ENCODE results near the gene NPFFR1. TPM values are rescaled to one million over a fixed set of nuclear protein-coding genes. Genes with fewer than 3 reads are reported as not detected.

The NPFFR1 gene
- total and polyA plus RNA-seq, 3 donors from 2014 or later = 2.6 to 6.6 (median 2.8) TPM

- intact Hi-C loops (cut with DNase I; ENCODE audit: low total_unique reads) = no loop called here
- no peak overlapping the region for H3K4me3 ChIP-seq
- 94 to 96% methylated on average over 5 of the region's 5 CpGs for WGBS, 2 donors
Measured at GRCh38 chr10:70315815-70316214, 32.0 kb upstream of the NPFFR1 start.

DNA sequence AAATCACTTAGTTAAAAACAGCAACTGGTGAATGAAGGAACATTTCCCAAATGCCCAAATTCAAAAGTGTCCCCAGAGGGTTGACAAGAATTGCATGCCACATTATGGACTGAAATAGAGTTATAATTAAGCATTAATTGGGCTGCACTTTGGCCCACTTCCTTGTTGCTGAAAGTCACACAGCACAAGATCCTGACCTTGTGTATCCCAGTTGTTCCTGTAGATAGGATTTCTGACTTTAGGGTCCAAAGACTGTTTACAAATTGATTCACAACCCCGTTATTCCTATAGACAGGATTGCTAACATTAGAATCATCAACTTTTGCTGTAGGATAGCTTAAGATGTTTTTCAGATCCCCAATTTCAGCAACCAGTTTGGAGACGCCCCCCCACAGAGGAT is 31.5 kb upstream of the NPFFR1 start:
- Histone ChIP-seq H3K36me3 (ENCODE audit: low read depth, missing control alignments) (no peaks in the 10 kb centered on the region), H3K27me3 (no peaks in the 10 kb centered on the region), H3K9me3 (no peaks in the 10 kb centered on the region), H3K4me3 (no peak overlapping the region), H3K27ac (no peak overlapping the region), H3K4me1 (no peaks in the 10 kb centered on the region)
- no peak for DNase-seq
- WGBS, 2 donors = 75 to 77% methylated on average over 2 of the region's 2 CpGs
- no peak for TF ChIP-seq POLR2A (IDR thresholded peaks at IDR 0.05)
- TF ChIP-seq CTCF (IDR thresholded peaks at IDR 0.05) = no peak
- intact Hi-C loops (cut with DNase I; ENCODE audit: low total_unique reads) = no loop called here

More at GRCh38 chr10:70315815-70316214, 32.0 kb upstream of the NPFFR1 start:
- Histone ChIP-seq H3K36me3 (ENCODE audit: low read depth, missing control alignments) (no peaks in the 10 kb centered on the region), H3K27me3 (no peaks in the 10 kb centered on the region), H3K9me3 (no peaks in the 10 kb centered on the region), H3K4me1 (no peaks in the 10 kb centered on the region), H3K27ac (no peak overlapping the region)
- no peak for DNase-seq
- TF ChIP-seq POLR2A (IDR thresholded peaks at IDR 0.05) (no peak), CTCF (IDR thresholded peaks at IDR 0.05) (no peak)

DNA sequence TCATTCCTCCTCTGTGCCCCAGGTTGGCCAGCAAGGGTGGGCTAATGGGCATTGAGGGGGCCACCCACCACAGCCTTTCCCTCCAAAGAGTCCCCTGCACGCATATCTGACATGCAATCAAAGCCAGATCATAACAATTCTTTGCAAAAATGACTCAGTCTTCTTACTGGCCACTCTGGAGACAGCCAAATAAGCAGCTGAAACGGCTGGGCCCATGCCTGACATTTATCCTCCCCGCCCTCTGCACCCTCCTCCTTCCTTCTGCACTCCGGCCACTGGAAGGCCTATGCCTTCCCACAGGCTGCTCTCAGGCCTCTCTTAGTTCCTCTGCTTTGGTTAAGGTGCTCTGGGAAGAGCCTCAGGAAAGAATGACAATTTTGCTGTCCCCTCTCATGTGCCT is 29.2 kb upstream of the NPFFR1 start:
- DNase-seq = no peak
- 80 to 82% methylated on average over 4 of the region's 4 CpGs for WGBS, 2 donors
- H3K36me3 ChIP-seq (ENCODE audit: low read depth, missing control alignments) = no peaks in the 10 kb centered on the region
- no peak overlapping the region for H3K4me3 ChIP-seq
- H3K27me3 ChIP-seq = no peaks in the 10 kb centered on the region
- no peaks in the 10 kb centered on the region for H3K4me1 ChIP-seq
- intact Hi-C loops (cut with DNase I; ENCODE audit: low total_unique reads) = no loop called here
- H3K9me3 ChIP-seq = no peaks in the 10 kb centered on the region
- TF ChIP-seq CTCF (IDR thresholded peaks at IDR 0.05) (no peak), POLR2A (IDR thresholded peaks at IDR 0.05) (no peak)
- no peak overlapping the region for H3K27ac ChIP-seq

DNA sequence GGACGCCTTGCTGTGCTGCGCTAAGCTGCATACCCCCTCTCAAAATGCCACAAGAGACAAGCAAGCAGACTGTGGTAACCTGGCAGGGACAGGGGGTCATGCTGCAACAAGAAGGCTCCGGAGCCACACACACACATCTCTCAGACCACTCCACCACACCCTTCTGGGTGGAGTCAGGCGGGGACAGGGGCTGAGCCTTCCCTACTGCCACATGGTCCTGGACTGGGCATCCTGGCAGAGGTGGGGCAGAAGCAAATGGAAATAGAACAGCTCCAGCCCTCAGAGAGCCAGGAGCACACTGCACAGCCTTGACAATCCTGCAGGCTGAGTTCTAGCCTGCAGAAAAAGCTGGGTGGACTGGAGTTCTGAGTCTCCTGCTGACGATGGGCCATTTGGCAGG is 28.4 kb upstream of the NPFFR1 start:
- Histone ChIP-seq H3K27ac (no peak overlapping the region), H3K36me3 (ENCODE audit: low read depth, missing control alignments) (no peaks in the 10 kb centered on the region), H3K4me1 (no peaks in the 10 kb centered on the region), H3K4me3 (no peak overlapping the region), H3K9me3 (no peaks in the 10 kb centered on the region), H3K27me3 (no peaks in the 10 kb centered on the region)
- no peak for TF ChIP-seq POLR2A (IDR thresholded peaks at IDR 0.05)
- TF ChIP-seq CTCF (IDR thresholded peaks at IDR 0.05) = no peak
- intact Hi-C loops (cut with DNase I; ENCODE audit: low total_unique reads) = no loop called here
- no peak for DNase-seq
- WGBS, 2 donors = 86 to 93% methylated on average over 5 of the region's 5 CpGs

GRCh38 chr10:70311698-70312097 is 27.9 kb upstream of the NPFFR1 start:
- no peak for DNase-seq
- H3K9me3 ChIP-seq = no peaks in the 10 kb centered on the region
- intact Hi-C loops (cut with DNase I; ENCODE audit: low total_unique reads) = no loop called here
- no peak for TF ChIP-seq CTCF (IDR thresholded peaks at IDR 0.05)
- TF ChIP-seq POLR2A (IDR thresholded peaks at IDR 0.05) = no peak
- H3K27me3 ChIP-seq = no peaks in the 10 kb centered on the region
- no peaks in the 10 kb centered on the region for H3K4me1 ChIP-seq
- no peak overlapping the region for H3K4me3 ChIP-seq
- no peak overlapping the region for H3K27ac ChIP-seq
- H3K36me3 ChIP-seq (ENCODE audit: low read depth, missing control alignments) = no peaks in the 10 kb centered on the region
- 92 to 93% methylated on average over 3 of the region's 3 CpGs for WGBS, 2 donors
